ENCODE data around the gene URGCP.

DNA sequence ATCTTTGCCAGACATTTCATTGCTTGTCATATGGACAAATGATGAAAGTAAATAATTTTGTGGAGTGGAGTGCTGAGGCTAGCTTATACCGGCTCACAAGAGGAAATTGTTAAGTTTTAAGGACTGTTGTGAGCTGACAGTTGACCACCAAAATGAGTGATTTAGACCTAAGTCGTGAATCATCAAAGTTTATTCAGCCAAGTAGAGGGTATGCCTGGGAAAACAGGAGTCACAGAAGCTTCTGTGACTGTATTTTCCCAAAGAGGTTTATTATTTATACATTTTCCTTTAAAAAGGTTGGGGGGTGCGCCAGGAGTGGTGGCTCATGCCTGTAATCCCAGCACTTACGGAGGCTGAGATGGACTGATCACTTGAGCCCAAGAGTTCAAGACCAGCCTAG, 58.9 kb downstream of the URGCP start:
- TF ChIP-seq, protein P1, sequence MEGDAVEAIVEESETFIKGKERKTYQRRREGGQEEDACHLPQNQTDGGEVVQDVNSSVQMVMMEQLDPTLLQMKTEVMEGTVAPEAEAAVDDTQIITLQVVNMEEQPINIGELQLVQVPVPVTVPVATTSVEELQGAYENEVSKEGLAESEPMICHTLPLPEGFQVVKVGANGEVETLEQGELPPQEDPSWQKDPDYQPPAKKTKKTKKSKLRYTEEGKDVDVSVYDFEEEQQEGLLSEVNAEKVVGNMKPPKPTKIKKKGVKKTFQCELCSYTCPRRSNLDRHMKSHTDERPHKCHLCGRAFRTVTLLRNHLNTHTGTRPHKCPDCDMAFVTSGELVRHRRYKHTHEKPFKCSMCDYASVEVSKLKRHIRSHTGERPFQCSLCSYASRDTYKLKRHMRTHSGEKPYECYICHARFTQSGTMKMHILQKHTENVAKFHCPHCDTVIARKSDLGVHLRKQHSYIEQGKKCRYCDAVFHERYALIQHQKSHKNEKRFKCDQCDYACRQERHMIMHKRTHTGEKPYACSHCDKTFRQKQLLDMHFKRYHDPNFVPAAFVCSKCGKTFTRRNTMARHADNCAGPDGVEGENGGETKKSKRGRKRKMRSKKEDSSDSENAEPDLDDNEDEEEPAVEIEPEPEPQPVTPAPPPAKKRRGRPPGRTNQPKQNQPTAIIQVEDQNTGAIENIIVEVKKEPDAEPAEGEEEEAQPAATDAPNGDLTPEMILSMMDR (IDR thresholded peaks at IDR 0.05), result no peak
- TF ChIP-seq POLR2AphosphoS5 (IDR thresholded peaks at IDR 0.05; ENCODE audit: insufficient read depth in 1 of 2, low read depth in 1 of 2), result no peak
